Caco-2 (cell line): ENCODE results near the gene SRRM4. TPM values are rescaled to one million over a fixed set of nuclear protein-coding genes. Genes with fewer than 3 reads are reported as not detected.
"Not testable (repeated sequence)": the region's sequence is repeated elsewhere in the genome, so short reads cannot be mapped to it uniquely, and the experiment has no call there.

Experiments used
- BruUV-seq: library from RNA; stranded (reverse); fragments of 400-500 nt; replicated peaks from 2 replicates; lab custom pipeline; 2021; lab: Mats Ljungman, UMichigan
- CTCF ChIA-PET: fragments of 300-600 bp; sonication (Branson Sonifier 250); formaldehyde crosslinking; loops from one replicate; lab custom pipeline; 2022; ENCODE audit warnings: antibody characterized with exemption; lab: Charles Lee
- POLR2A ChIA-PET: fragments of 300-600 bp; sonication (Branson Sonifier 250); formaldehyde crosslinking; loops from one replicate; lab custom pipeline; 2022; ENCODE audit warnings: antibody characterized with exemption; lab: Charles Lee
- DNase-seq, 2 experiments: peaks; one replicate each; pipeline versions ENCODE4 v3.0.0 to v3.0.0-alpha.2; 2020 to 2022
- H3K27me3 ChIP-seq: replicated peaks from 2 replicates; pipeline ENCODE4 v1.6.0; 2011; ENCODE audit warnings: low read length; ENCODE audit not compliant: control insufficient read depth, insufficient read depth
- H3K36me3 ChIP-seq: 2 replicates; pipeline ENCODE4 v1.5.1; 2011; ENCODE audit warnings: low read length; ENCODE audit not compliant: control insufficient read depth, insufficient read depth
- H3K4me1 ChIP-seq: fragments of 250-450 bp; sonication (Bioruptor Pico); 2 replicates; pipeline ENCODE4 v1.5.1; 2020; ENCODE audit warnings: mild to moderate bottlenecking
- H3K4me3 ChIP-seq: 2 replicates; pipeline ENCODE4 v1.5.1; 2011; ENCODE audit warnings: low read depth, mild to moderate bottlenecking, control low read depth, low read length
- H3K9me3 ChIP-seq: fragments of 250-450 bp; sonication (Bioruptor Pico); 2 replicates; pipeline ENCODE4 v1.5.1; 2020; ENCODE audit warnings: mild to moderate bottlenecking, moderate library complexity
- H3K27ac Mint-ChIP-seq: one replicate; pipeline ENCODE4 v1.8.0; 2022; ENCODE audit warnings: mixed read lengths; ENCODE audit not compliant: unreplicated experiment
- H3K27me3 Mint-ChIP-seq: one replicate; pipeline ENCODE4 v1.8.0; 2022; ENCODE audit warnings: mixed read lengths; ENCODE audit not compliant: insufficient read depth, unreplicated experiment
- H3K36me3 Mint-ChIP-seq: one replicate; pipeline ENCODE4 v1.8.0; 2022; ENCODE audit warnings: mild to moderate bottlenecking, mixed read lengths; ENCODE audit not compliant: insufficient read depth, unreplicated experiment
- H3K4me1 Mint-ChIP-seq: one replicate; pipeline ENCODE4 v1.8.0; 2022; ENCODE audit warnings: low read depth, mixed read lengths; ENCODE audit not compliant: unreplicated experiment
- H3K4me3 Mint-ChIP-seq: one replicate; pipeline ENCODE4 v1.8.0; 2022; ENCODE audit warnings: mild to moderate bottlenecking, moderate library complexity, mixed read lengths; ENCODE audit not compliant: unreplicated experiment
- H3K9me3 Mint-ChIP-seq: one replicate; pipeline ENCODE4 v1.8.0; 2022; ENCODE audit warnings: mixed read lengths; ENCODE audit not compliant: unreplicated experiment
- intact Hi-C: fragments of 100-400 bp; cut with micrococcal nuclease; formaldehyde crosslinking; loops from one replicate; pipeline ENCODE4 v1.10.0; 2022; ENCODE audit not compliant: unreplicated experiment
- total RNA-seq: library from RNA; stranded (reverse); gene quantifications from 2 replicates; pipeline ENCODE4 v1.2.3, GENCODE V29; 2022
- TF ChIP-seq, protein P1 (sequence below), 2 experiments: fragments of 200-600 bp in 1 of 2; IDR thresholded peaks; 1 replicate in 1 of 2; 2 replicates in 1 of 2; pipeline versions ENCODE4 v1.5.1 to v1.8.0; 2011 to 2022; ENCODE audit warnings: antibody characterized with exemption in 1 of 2, control low read depth in 1 of 2, inconsistent platforms in 1 of 2, low read depth in 1 of 2, low read length in 1 of 2, mild to moderate bottlenecking in 1 of 2, moderate library complexity in 1 of 2; ENCODE audit not compliant: insufficient read depth in 1 of 2, severe bottlenecking in 1 of 2, unreplicated experiment in 1 of 2

The SRRM4 gene
- total RNA-seq, 1 experiment from 2014 or later = not detected

DNA sequence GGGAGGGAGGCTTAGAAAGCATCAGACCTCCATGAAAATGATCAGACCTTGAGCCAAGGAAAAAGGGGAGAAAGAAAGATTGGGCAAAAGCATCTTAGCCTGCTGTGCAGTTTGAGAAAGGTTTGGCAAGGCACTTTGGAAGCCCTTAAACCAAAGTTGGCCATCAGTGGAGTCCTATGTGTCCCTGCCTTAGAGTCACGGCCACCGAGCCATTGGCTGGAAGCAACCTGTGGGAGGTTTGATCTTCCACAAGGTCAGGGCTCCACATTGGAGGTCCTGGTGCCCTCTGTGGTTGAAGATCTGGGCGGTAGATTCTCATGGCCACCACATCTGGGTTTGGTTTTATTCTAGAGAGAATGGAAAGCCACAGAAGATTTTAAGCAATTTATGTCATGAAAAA lies 44.4 kb downstream of the SRRM4 start:
- Mint-ChIP-seq H3K9me3 (no peaks in the 10 kb centered on the region), H3K4me3 (no peak overlapping the region)
- intact Hi-C loops = no loop called here

DNA sequence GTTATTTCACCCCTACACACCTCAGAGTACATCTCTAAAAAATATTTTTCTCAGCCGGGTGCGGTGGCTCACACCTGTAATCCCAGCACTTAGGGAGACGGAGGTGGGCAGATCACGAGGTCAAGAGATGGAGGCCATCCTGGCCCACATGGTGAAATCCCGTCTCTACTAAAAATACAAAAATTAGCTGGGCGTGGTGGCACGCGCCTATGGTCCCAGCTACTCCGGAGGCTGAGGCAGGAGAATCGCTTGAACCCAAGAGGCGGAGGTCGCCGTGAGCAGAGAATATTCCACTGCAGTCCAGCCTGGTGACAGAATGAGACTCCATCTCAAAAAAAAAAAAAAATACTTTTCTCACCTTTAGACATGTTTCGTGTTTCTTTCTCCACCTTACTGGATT lies 52.0 kb downstream of the SRRM4 start:
- BruUV-seq, H3K4me1 Mint-ChIP-seq, POLR2A ChIA-PET, H3K27me3 ChIP-seq, H3K4me1 ChIP-seq, H3K36me3 Mint-ChIP-seq, H3K9me3 ChIP-seq, H3K4me3 ChIP-seq, CTCF ChIA-PET, H3K4me3 Mint-ChIP-seq, H3K27ac Mint-ChIP-seq, intact Hi-C loops, H3K9me3 Mint-ChIP-seq, DNase-seq, H3K36me3 ChIP-seq, H3K27me3 Mint-ChIP-seq: not testable (repeated sequence)

More for the DNA sequence above, 44.4 kb downstream of the SRRM4 start:
- peaks cover 10% of the 10 kb centered on the region for H3K27me3 Mint-ChIP-seq
- ChIA-PET CTCF (no interaction called here), POLR2A (no interaction called here)
- no peaks in the 10 kb centered on the region for H3K4me1 ChIP-seq
- BruUV-seq = no TSS peak
- TF ChIP-seq, protein P1, sequence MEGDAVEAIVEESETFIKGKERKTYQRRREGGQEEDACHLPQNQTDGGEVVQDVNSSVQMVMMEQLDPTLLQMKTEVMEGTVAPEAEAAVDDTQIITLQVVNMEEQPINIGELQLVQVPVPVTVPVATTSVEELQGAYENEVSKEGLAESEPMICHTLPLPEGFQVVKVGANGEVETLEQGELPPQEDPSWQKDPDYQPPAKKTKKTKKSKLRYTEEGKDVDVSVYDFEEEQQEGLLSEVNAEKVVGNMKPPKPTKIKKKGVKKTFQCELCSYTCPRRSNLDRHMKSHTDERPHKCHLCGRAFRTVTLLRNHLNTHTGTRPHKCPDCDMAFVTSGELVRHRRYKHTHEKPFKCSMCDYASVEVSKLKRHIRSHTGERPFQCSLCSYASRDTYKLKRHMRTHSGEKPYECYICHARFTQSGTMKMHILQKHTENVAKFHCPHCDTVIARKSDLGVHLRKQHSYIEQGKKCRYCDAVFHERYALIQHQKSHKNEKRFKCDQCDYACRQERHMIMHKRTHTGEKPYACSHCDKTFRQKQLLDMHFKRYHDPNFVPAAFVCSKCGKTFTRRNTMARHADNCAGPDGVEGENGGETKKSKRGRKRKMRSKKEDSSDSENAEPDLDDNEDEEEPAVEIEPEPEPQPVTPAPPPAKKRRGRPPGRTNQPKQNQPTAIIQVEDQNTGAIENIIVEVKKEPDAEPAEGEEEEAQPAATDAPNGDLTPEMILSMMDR (IDR thresholded peaks at IDR 0.05; ENCODE audit: insufficient read depth in 1 of 2, low read depth in 1 of 2, low read length in 1 of 2, severe bottlenecking in 1 of 2, unreplicated experiment in 1 of 2) = no peak
- H3K36me3 ChIP-seq = no peaks in the 10 kb centered on the region
- no peaks in the 10 kb centered on the region for H3K4me1 Mint-ChIP-seq
- no peaks in the 10 kb centered on the region for H3K36me3 Mint-ChIP-seq
- H3K4me3 ChIP-seq = no peak overlapping the region
- no peak overlapping the region for H3K27ac Mint-ChIP-seq
- no peaks in the 10 kb centered on the region; the same call in 1 of the 2 replicates for H3K27me3 ChIP-seq
- DNase-seq = no peak
- no peaks in the 10 kb centered on the region for H3K9me3 ChIP-seq

DNA sequence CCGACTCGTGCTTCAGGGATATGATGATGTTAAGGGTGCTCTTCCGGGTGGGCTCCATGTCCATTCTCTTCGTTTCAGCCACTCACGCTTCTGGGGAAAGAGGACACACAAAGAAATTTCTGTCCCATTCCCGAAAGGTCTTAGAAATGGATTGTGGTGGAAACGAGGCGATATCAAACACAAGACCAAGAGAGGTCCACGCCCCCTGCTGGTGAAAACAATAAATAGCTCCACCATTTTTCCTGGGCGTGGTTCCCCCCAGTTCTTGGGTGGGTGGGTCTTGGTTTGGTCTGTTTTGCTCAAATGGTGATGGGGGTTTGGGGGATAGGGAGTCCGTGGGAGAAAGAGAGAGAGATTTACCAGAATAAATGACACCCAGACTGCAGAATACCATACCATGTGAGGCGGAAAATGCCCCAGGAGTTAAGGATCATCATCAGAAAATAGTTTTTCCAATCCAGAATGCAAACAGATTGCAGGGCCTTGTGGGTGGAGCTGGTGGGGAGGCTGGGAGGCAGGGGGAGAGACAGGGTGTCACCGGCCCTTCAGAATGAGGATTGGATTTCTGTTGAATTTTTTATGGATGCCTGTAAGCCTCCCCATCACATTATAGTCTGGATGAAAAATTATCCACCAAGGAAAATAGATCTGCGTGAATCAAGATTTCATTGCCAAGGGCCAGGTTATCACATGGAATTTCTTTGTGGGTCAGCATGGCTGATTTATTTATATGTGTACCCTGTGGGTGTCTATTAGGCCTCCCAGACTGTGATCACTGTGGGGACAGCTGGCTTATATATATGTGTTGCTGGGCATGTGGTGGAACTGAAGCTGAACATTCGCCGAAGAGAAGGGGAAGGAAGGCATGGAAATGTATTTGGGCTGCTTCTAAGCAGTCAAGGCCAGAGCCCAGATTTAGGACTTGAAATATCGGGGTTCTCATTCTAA lies 55.8 kb downstream of the SRRM4 start:
- no TSS peak for BruUV-seq
- intact Hi-C loops = no loop called here
- DNase-seq = peak in 1 of 2 experiments; percentile 45
- ChIA-PET POLR2A (no interaction called here), CTCF (interaction anchor here (0.5 to 0.6 kb wide), 2 partner anchors 10 to 440 kb away, joined by 3 to 4 read pairs; no protein-coding TSS in a partner anchor)
- Mint-ChIP-seq H3K4me3 (no peak overlapping the region), H3K27ac (no peak overlapping the region), H3K36me3 (no peaks in the 10 kb centered on the region), H3K4me1 (no peaks in the 10 kb centered on the region), H3K27me3 (peaks cover 3% of the 10 kb centered on the region), H3K9me3 (no peaks in the 10 kb centered on the region)
- H3K36me3 ChIP-seq = no peaks in the 10 kb centered on the region
- TF ChIP-seq, protein P1 (IDR thresholded peaks at IDR 0.05; ENCODE audit: insufficient read depth in 1 of 2, low read depth in 1 of 2, low read length in 1 of 2, severe bottlenecking in 1 of 2, unreplicated experiment in 1 of 2) = peak; percentile 46
- no peaks in the 10 kb centered on the region for H3K4me1 ChIP-seq
- no peaks in the 10 kb centered on the region for H3K27me3 ChIP-seq
- H3K4me3 ChIP-seq = no peak overlapping the region
- no peaks in the 10 kb centered on the region for H3K9me3 ChIP-seq
